Activated CD8-positive, alpha-beta memory T cell treated with anti-CD3 and anti-CD28 coated beads for 36 hours (primary cell): Measurements from ENCODE around the gene SAMHD1. TPM values are rescaled to one million over a fixed set of nuclear protein-coding genes. Genes with fewer than 3 reads are reported as not detected.
"Not testable (repeated sequence)": the region's sequence is repeated elsewhere in the genome, so short reads cannot be mapped to it uniquely, and the experiment has no call there.

Experiments used
- CTCF ChIA-PET: fragments of 350-600 bp; sonication (Branson Sonifier 250); formaldehyde crosslinking; loops from one replicate; lab custom pipeline; 2021; ENCODE audit warnings: antibody characterized with exemption; lab: Charles Lee
- POLR2A ChIA-PET: fragments of 350-600 bp; sonication (Branson Sonifier 250); formaldehyde crosslinking; loops from one replicate; lab custom pipeline; 2021; ENCODE audit warnings: antibody characterized with exemption; lab: Charles Lee
- total RNA-seq, 2 experiments: library from RNA; stranded (reverse); gene quantifications; one replicate each; pipeline ENCODE4 v1.2.3, GENCODE V29; 2021

SAMHD1 gene
- total RNA-seq, 2 experiments from 2014 or later: 38.6 to 41.5 TPM

GRCh38 chr20:36847710-36848040 is 103.8 kb downstream of the SAMHD1 start:
- POLR2A ChIA-PET: no interaction called here
- CTCF ChIA-PET: interaction anchor here (0.6 to 1.8 kb wide), 4 partner anchors 11 to 243 kb away, joined by 3 to 7 read pairs (median 4); a partner anchor contains a TSS

- CTCF ChIA-PET: interaction anchor here (0.6 to 1.8 kb wide), 4 partner anchors 10 to 243 kb away, joined by 3 to 7 read pairs (median 4); a partner anchor contains a TSS
- POLR2A ChIA-PET: no interaction called here
Measured at GRCh38 chr20:36847009-36847709, 104.3 kb downstream of the SAMHD1 start.

- CTCF ChIA-PET: no interaction called here
- POLR2A ChIA-PET: interaction anchor here (0.9 kb wide), 1 partner anchor 9 kb away, joined by 3 read pairs; no protein-coding TSS in a partner anchor
Measured at GRCh38 chr20:36845288-36845971, 106.1 kb downstream of the SAMHD1 start.

- POLR2A ChIA-PET: not testable (repeated sequence)
- CTCF ChIA-PET: interaction anchor here (0.6 to 1.0 kb wide), 3 partner anchors 23 to 45 kb away, joined by 3 to 4 read pairs (median 3); no protein-coding TSS in a partner anchor
Measured at GRCh38 chr20:36841030-36841429, 110.5 kb downstream of the SAMHD1 start.

Other genes starting within 250 kb of the SAMHD1 start
- gene NDRG3, start 205.6 kb downstream of the SAMHD1 start, total RNA-seq: 10 to 100 TPM; 17.4 to 18.3 TPM
- gene DSN1, start 177.9 kb downstream of the SAMHD1 start, total RNA-seq: 10 to 100 TPM; 22.3 to 25.9 TPM
- gene TLDC2, start 75.6 kb downstream of the SAMHD1 start, total RNA-seq: not detected
- gene RBL1, start 144.3 kb upstream of the SAMHD1 start, total RNA-seq: 10 to 100 TPM; 44.1 to 45.4 TPM
- 100 to 1,000 TPM; 161 to 165 TPM for gene RPN2, start 227.6 kb upstream of the SAMHD1 start, total RNA-seq
- gene MROH8, start 227.8 kb upstream of the SAMHD1 start, total RNA-seq: 1 to 10 TPM; 1.8 to 3.7 TPM